Keratinocyte (primary cell): Measurements from ENCODE around the gene IFITM10. TPM values are rescaled to one million over a fixed set of nuclear protein-coding genes. Genes with fewer than 3 reads are reported as not detected.

Experiments
- DNase-seq: peaks from one replicate; pipeline ENCODE4 v3.0.0-alpha.2; 2011; ENCODE audit warnings: low read depth, missing footprints, low spot score
- FAIRE-seq: peaks from 2 replicates; lab custom pipeline; 2011; peaks lifted over from hg19 to GRCh38; lab: Jason Lieb, UNC
- H2AFZ ChIP-seq: 2 replicates; pipeline ENCODE4 v1.6.0; 2012; ENCODE audit warnings: low read length, control low read depth, inconsistent platforms; ENCODE audit not compliant: control insufficient read depth
- H3K27ac ChIP-seq: 2 replicates; pipeline ENCODE4 v1.5.1; 2011; ENCODE audit warnings: low read length; ENCODE audit not compliant: control insufficient read depth, insufficient read depth
- H3K27me3 ChIP-seq: 3 replicates; pipeline ENCODE4 v1.6.0; 2011; ENCODE audit warnings: low read length; ENCODE audit not compliant: control insufficient read depth, insufficient read depth; ENCODE audit errors: extremely low read depth
- H3K36me3 ChIP-seq, 2 experiments: 2 replicates in 1 of 2; 3 replicates in 1 of 2; pipeline ENCODE4 v1.5.1; 2011; ENCODE audit warnings: low read length in 2 of 2, mild to moderate bottlenecking in 1 of 2; ENCODE audit not compliant: control insufficient read depth in 2 of 2, insufficient read depth in 2 of 2; ENCODE audit errors: extremely low read depth in 1 of 2
- H3K4me1 ChIP-seq: 3 replicates; pipeline ENCODE4 v1.5.1; 2011; ENCODE audit warnings: low read length; ENCODE audit not compliant: control insufficient read depth, insufficient read depth; ENCODE audit errors: extremely low read depth
- H3K4me2 ChIP-seq: 3 replicates; pipeline ENCODE4 v1.6.0; 2011; ENCODE audit warnings: low read depth, low read length; ENCODE audit not compliant: control insufficient read depth, insufficient read depth; ENCODE audit errors: extremely low read depth
- H3K4me3 ChIP-seq, 3 experiments: fragments of 200-600 bp in 1 of 3; sonication (generic) in 1 of 3; 2 replicates in 2 of 3; 3 replicates in 1 of 3; pipeline ENCODE4 v1.5.1; 2011 to 2016; ENCODE audit warnings: low read length in 3 of 3, mild to moderate bottlenecking in 3 of 3, control low read depth in 2 of 3, inconsistent platforms in 1 of 3, low read depth in 1 of 3, mixed read lengths in 1 of 3, mixed run types in 1 of 3, moderate library complexity in 1 of 3; ENCODE audit not compliant: control insufficient read depth in 2 of 3, insufficient read depth in 2 of 3; ENCODE audit errors: extremely low read depth in 1 of 3
- H3K79me2 ChIP-seq: 2 replicates; pipeline ENCODE4 v1.6.0; 2012; ENCODE audit warnings: low read length; ENCODE audit not compliant: control insufficient read depth, insufficient read depth
- H3K9ac ChIP-seq: 3 replicates; pipeline ENCODE4 v1.6.0; 2011; ENCODE audit warnings: low read length; ENCODE audit not compliant: control insufficient read depth, insufficient read depth; ENCODE audit errors: extremely low read depth
- H3K9me1 ChIP-seq: 3 replicates; pipeline ENCODE4 v1.6.0; 2011; ENCODE audit warnings: low read length; ENCODE audit not compliant: control insufficient read depth, insufficient read depth; ENCODE audit errors: extremely low read depth
- H3K9me3 ChIP-seq: 2 replicates; pipeline ENCODE4 v1.5.1; 2012; ENCODE audit warnings: low read depth, low read length; ENCODE audit not compliant: control insufficient read depth
- H4K20me1 ChIP-seq: 3 replicates; pipeline ENCODE4 v1.6.0; 2011; ENCODE audit warnings: low read length; ENCODE audit not compliant: control insufficient read depth, insufficient read depth; ENCODE audit errors: extremely low read depth
- CTCF ChIP-seq, 3 experiments: IDR thresholded peaks in 1 of 3; conservative IDR thresholded peaks in 1 of 3; optimal IDR thresholded peaks in 1 of 3; 2 replicates in 2 of 3; 3 replicates in 1 of 3; pipeline versions ENCODE3 to v1.5.1; 2011; ENCODE audit warnings: low read length in 3 of 3, mild to moderate bottlenecking in 3 of 3, moderate library complexity in 2 of 3, control low read depth in 1 of 3, inconsistent platforms in 1 of 3; ENCODE audit not compliant: insufficient read depth in 2 of 3; ENCODE audit errors: extremely low read depth in 1 of 3
- EZH2 ChIP-seq: IDR thresholded peaks from one replicate; pipeline ENCODE4 v1.6.1; 2012; ENCODE audit warnings: inconsistent platforms, mild to moderate bottlenecking, low read length, moderate library complexity
- dilution Hi-C: fragments of 300-500 bp; cut with MboI; formaldehyde crosslinking; loops from one replicate; pipeline ENCODE4 v1.7.0; 2020; ENCODE audit warnings: low sequenced_read_pairs; ENCODE audit not compliant: extremely low pct_ligation_motif_present
- polyA plus RNA-seq, 5 experiments: library from polyadenylated mRNA; depleted of rRNA in 3 of 5; stranded (reverse) in 3 of 5; stranded (forward) in 1 of 5; unstranded in 1 of 5; fragments of >200 nt; gene quantifications; 1 replicate in 1 of 5; 2 replicates in 3 of 5; 3 replicates in 1 of 5; pipeline versions ENCODE4 v1.2.1 to v1.2.3, GENCODE V29; 2011 to 2012; ENCODE audit warnings: missing spikeins in 2 of 5, low read depth in 1 of 5, low replicate concordance in 1 of 5

The IFITM10 gene
- polyA plus RNA-seq, 1 donor (not counting 4 experiments of a cell fraction or from before 2014, with no cell fraction given), result 0.14 TPM

GRCh38 chr11:1727096-1727690 lies 23.2 kb downstream of the IFITM10 start:
- Histone ChIP-seq H3K9ac (no peak overlapping the region), H3K79me2 (no peaks in the 10 kb centered on the region), H2AFZ (no peak overlapping the region), H3K4me3 (no peak overlapping the region), H3K9me3 (no peaks in the 10 kb centered on the region), H3K4me2 (no peak overlapping the region), H3K27me3 (peaks cover 30% of the 10 kb centered on the region), H3K27ac (no peak overlapping the region), H3K4me1 (no peaks in the 10 kb centered on the region), H4K20me1 (no peaks in the 10 kb centered on the region), H3K36me3 (no peaks in the 10 kb centered on the region), H3K9me1 (no peaks in the 10 kb centered on the region)
- FAIRE-seq (peak; percentile 26), DNase-seq (no peak)
- dilution Hi-C loops, result no loop called here
- no peak for TF ChIP-seq CTCF (optimal IDR thresholded peaks at IDR 0.05 in 1 of 3, IDR thresholded peaks at IDR 0.05 in 1 of 3, conservative IDR thresholded peaks at IDR 0.05 in 1 of 3; ENCODE audit: extremely low read depth in 1 of 3, insufficient read depth in 2 of 3, low read length in 3 of 3)
- TF ChIP-seq EZH2, result no peak

GRCh38 chr11:1719781-1720180 lies 30.6 kb downstream of the IFITM10 start:
- TF ChIP-seq CTCF (optimal IDR thresholded peaks at IDR 0.05 in 1 of 3, IDR thresholded peaks at IDR 0.05 in 1 of 3, conservative IDR thresholded peaks at IDR 0.05 in 1 of 3; ENCODE audit: extremely low read depth in 1 of 3, insufficient read depth in 2 of 3, low read length in 3 of 3) (no peak), EZH2 (no peak)
- H3K27ac ChIP-seq, result no peak overlapping the region
- FAIRE-seq, result no peak

More at GRCh38 chr11:1719781-1720180, 30.6 kb downstream of the IFITM10 start:
- H3K79me2 ChIP-seq, result no peaks in the 10 kb centered on the region
- no peak overlapping the region for H3K4me3 ChIP-seq
- dilution Hi-C loops, result no loop called here
- H3K4me2 ChIP-seq, result no peak overlapping the region
- no peaks in the 10 kb centered on the region for H3K9me1 ChIP-seq
- no peaks in the 10 kb centered on the region for H3K4me1 ChIP-seq
- H3K27me3 ChIP-seq, result peaks cover 5% of the 10 kb centered on the region
- H3K9ac ChIP-seq, result no peak overlapping the region
- no peaks in the 10 kb centered on the region for H3K9me3 ChIP-seq
- H2AFZ ChIP-seq, result no peak overlapping the region
- H3K36me3 ChIP-seq, result no peaks in the 10 kb centered on the region
- no peak for DNase-seq
- no peaks in the 10 kb centered on the region for H4K20me1 ChIP-seq
